Measurements from ENCODE around the gene CLIC2. TPM values are rescaled to one million over a fixed set of nuclear protein-coding genes. Genes with fewer than 3 reads are reported as not detected.

CLIC2 gene
- total RNA-seq: 0.33 and 0.78 TPM in 2 replicates

GRCh38 chrX:155334486-155335336, at the start of gene CLIC2:
Gene CLIC2 (minus strand): TSS chrX:155334614. CDS start chrX:155334427, 187 bp downstream.

GRCh38 chrX:155381843-155382528, 47.6 kb upstream of the CLIC2 start, which contains the start of gene F8A2:
Gene F8A2 (plus strand): TSS chrX:155382095. CDS start chrX:155382115, 20 bp downstream.

GRCh38 chrX:155263854-155264628, 70.4 kb downstream of the CLIC2 start, which contains the start of gene RAB39B:
Gene RAB39B (minus strand): TSS chrX:155264491. CDS start chrX:155264288, 203 bp downstream.

Other genes with a start within 250 kb of the CLIC2 start
- gene VBP1, start 118.2 kb downstream of the CLIC2 start, total RNA-seq: 42.6 and 55.6 TPM in 2 replicates
- gene RAB39B, start 70.1 kb downstream of the CLIC2 start, total RNA-seq: 0.72 and 1.9 TPM in 2 replicates
- gene F8A2, start 47.5 kb upstream of the CLIC2 start, total RNA-seq: not detected in 2 replicates
- 1.5 and 1.7 TPM in 2 replicates for gene F8A3, start 124.0 kb upstream of the CLIC2 start, total RNA-seq